Measurements from ENCODE around the gene FKBP10. TPM values are rescaled to one million over a fixed set of nuclear protein-coding genes. Genes with fewer than 3 reads are reported as not detected.

FKBP10 gene
- total and polyA plus RNA-seq, 10 of the 15 experiments (the other 5 are each of a cell fraction or from before 2014, with no cell fraction given): 0.02 to 4.7 (median 1.8) TPM

- SMC1A ChIA-PET (ENCODE audit: uncharacterized antibody, unreplicated experiment): no interaction called here
- POLR2A ChIA-PET: no interaction called here
- RAD21 ChIA-PET (ENCODE audit: unreplicated experiment): no interaction called here
- ATAC-seq (no peak), FAIRE-seq (no peak), DNase-seq (ENCODE audit: low read depth, low spot score) (no peak)
- Histone ChIP-seq H4K20me1 (ENCODE audit: control insufficient read depth, insufficient read depth) (no peaks in the 10 kb centered on the region), H3K9me3 (replicated peaks; ENCODE audit: control insufficient read depth, insufficient read depth, low read length) (no peaks in the 10 kb centered on the region), H3K79me2 (ENCODE audit: control insufficient read depth, insufficient read depth, low read length) (no peaks in the 10 kb centered on the region), H3K4me1 (ENCODE audit: control insufficient read depth, insufficient read depth, low read length) (peaks cover 3% of the 10 kb centered on the region; the same call in 1 of the 2 replicates), H3K4me2 (ENCODE audit: control insufficient read depth, insufficient read depth) (no peak overlapping the region), H2AFZ (ENCODE audit: control insufficient read depth, low read depth, low read length) (no peak overlapping the region), H3K36me3 (ENCODE audit: control insufficient read depth in 2 of 2, insufficient read depth in 2 of 2, low read length in 1 of 2) (no peaks in the 10 kb centered on the region), H3K27ac (ENCODE audit: control insufficient read depth, insufficient read depth) (no peak overlapping the region), H3K4me3 (no peak overlapping the region), H3K27me3 (replicated peaks in 1 of 2; ENCODE audit: control insufficient read depth in 2 of 2, insufficient read depth in 2 of 2, low read length in 1 of 2) (no peaks in the 10 kb centered on the region; a peak in 1 of 4 replicates), H3K9ac (ENCODE audit: control insufficient read depth, insufficient read depth, low read length) (no peak overlapping the region)
- no TSS peak for BruUV-seq (replicated peaks)
- in situ Hi-C loops (cut with MboI) (no loop called here), intact Hi-C loops (cut with micrococcal nuclease; ENCODE audit: unreplicated experiment) (no loop called here)
- WGBS (ENCODE audit: insufficient coverage, insufficient replicate concordance, low lambda C conversion rate, missing lambda C conversion rate): 28% methylated on average over 8 of the region's 8 CpGs
- CTCF ChIA-PET: interaction anchor here (1.0 kb wide), 1 partner anchor 69 kb away, joined by 3 read pairs; no protein-coding TSS in a partner anchor
- TF ChIP-seq CBX3 (IDR thresholded peaks at IDR 0.05; ENCODE audit: borderline replicate concordance, low read depth) (no peak), ZBTB40 (IDR thresholded peaks at IDR 0.05; ENCODE audit: borderline replicate concordance) (no peak)
Measured at GRCh38 chr17:41806685-41807445, 5.9 kb upstream of the FKBP10 start.

All from GM12878 (cell line).